ENCODE measurements around the gene SLC25A19.

- TF ChIP-seq, protein P1, sequence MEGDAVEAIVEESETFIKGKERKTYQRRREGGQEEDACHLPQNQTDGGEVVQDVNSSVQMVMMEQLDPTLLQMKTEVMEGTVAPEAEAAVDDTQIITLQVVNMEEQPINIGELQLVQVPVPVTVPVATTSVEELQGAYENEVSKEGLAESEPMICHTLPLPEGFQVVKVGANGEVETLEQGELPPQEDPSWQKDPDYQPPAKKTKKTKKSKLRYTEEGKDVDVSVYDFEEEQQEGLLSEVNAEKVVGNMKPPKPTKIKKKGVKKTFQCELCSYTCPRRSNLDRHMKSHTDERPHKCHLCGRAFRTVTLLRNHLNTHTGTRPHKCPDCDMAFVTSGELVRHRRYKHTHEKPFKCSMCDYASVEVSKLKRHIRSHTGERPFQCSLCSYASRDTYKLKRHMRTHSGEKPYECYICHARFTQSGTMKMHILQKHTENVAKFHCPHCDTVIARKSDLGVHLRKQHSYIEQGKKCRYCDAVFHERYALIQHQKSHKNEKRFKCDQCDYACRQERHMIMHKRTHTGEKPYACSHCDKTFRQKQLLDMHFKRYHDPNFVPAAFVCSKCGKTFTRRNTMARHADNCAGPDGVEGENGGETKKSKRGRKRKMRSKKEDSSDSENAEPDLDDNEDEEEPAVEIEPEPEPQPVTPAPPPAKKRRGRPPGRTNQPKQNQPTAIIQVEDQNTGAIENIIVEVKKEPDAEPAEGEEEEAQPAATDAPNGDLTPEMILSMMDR (IDR thresholded peaks at IDR 0.05) = no peak
- TF ChIP-seq POLR2A (IDR thresholded peaks at IDR 0.05) = no peak
Observed at GRCh38 chr17:75308732-75309629, 19.7 kb upstream of the SLC25A19 start.

All from uterus (tissue), 2 donors.